ACC112 (cell line): ENCODE data around the gene ZFR.
"Not testable (repeated sequence)": the region's sequence is repeated elsewhere in the genome, so short reads cannot be mapped to it uniquely, and the experiment has no call there.

ENCODE experiments used
- H2AFZ ChIP-seq: fragments of 200-600 bp; sonication (generic); one replicate; pipeline ENCODE4 v1.6.0; 2017; ENCODE audit warnings: antibody characterized with exemption, low read length; ENCODE audit not compliant: unreplicated experiment
- H3K27ac ChIP-seq: fragments of 200-600 bp; sonication (generic); 2 replicates; pipeline ENCODE4 v1.5.1; 2014; ENCODE audit warnings: low read depth, mild to moderate bottlenecking, antibody characterized with exemption, low read length, moderate library complexity
- H3K27me3 ChIP-seq: fragments of 200-600 bp; sonication (generic); 2 replicates; pipeline ENCODE4 v1.6.1; 2014; ENCODE audit warnings: mild to moderate bottlenecking, antibody characterized with exemption, low read length, moderate library complexity, mixed read lengths; ENCODE audit not compliant: insufficient read depth
- H3K36me3 ChIP-seq: fragments of 200-600 bp; sonication (generic); 2 replicates; pipeline ENCODE4 v1.6.1; 2016; ENCODE audit warnings: mild to moderate bottlenecking, antibody characterized with exemption, low read length, moderate library complexity, mixed read lengths; ENCODE audit not compliant: insufficient read depth
- H3K4me1 ChIP-seq: fragments of 200-600 bp; sonication (generic); one replicate; pipeline ENCODE4 v1.6.1; 2016; ENCODE audit warnings: low read length, mixed read lengths; ENCODE audit not compliant: insufficient read depth, unreplicated experiment, control insufficient read depth
- H3K4me3 ChIP-seq: fragments of 200-600 bp; sonication (generic); 2 replicates; pipeline ENCODE4 v1.5.1; 2014; ENCODE audit warnings: mild to moderate bottlenecking, low read depth, low read length
- H3K79me2 ChIP-seq: fragments of 200-600 bp; sonication (generic); one replicate; pipeline ENCODE4 v1.6.0; 2016; ENCODE audit warnings: low read length; ENCODE audit not compliant: control insufficient read depth, unreplicated experiment, insufficient read depth

The ZFR gene

GRCh38 chr5:32384621-32385020 is 59.9 kb downstream of the ZFR start:
- Histone ChIP-seq H3K27me3 (no peaks in the 10 kb centered on the region), H3K4me3 (no peak overlapping the region), H3K36me3 (peaks cover 57% of the 10 kb centered on the region), H3K27ac (no peak overlapping the region), H2AFZ (no peak overlapping the region), H3K4me1 (peaks cover 21% of the 10 kb centered on the region), H3K79me2 (peaks cover 4% of the 10 kb centered on the region)

GRCh38 chr5:32383586-32383985 is 61.0 kb downstream of the ZFR start:
- H3K4me1 ChIP-seq: peaks cover 16% of the 10 kb centered on the region
- H3K27ac ChIP-seq: no peak overlapping the region
- H3K27me3 ChIP-seq: no peaks in the 10 kb centered on the region
- H2AFZ ChIP-seq: no peak overlapping the region
- peaks cover 56% of the 10 kb centered on the region for H3K36me3 ChIP-seq
- H3K79me2 ChIP-seq: peaks cover 4% of the 10 kb centered on the region
- H3K4me3 ChIP-seq: no peak overlapping the region

- H3K27ac ChIP-seq: no peak overlapping the region
- no peak overlapping the region for H2AFZ ChIP-seq
- peaks cover 11% of the 10 kb centered on the region for H3K4me1 ChIP-seq
- H3K4me3 ChIP-seq: no peak overlapping the region
- peaks cover 54% of the 10 kb centered on the region for H3K36me3 ChIP-seq
- no peaks in the 10 kb centered on the region for H3K27me3 ChIP-seq
- H3K79me2 ChIP-seq: peaks cover 4% of the 10 kb centered on the region
These were observed 61.5 kb downstream of the ZFR start for GRCh38 chr5:32383065-32383464.

- Histone ChIP-seq H3K4me3 (no peak overlapping the region), H3K79me2 (no peaks in the 10 kb centered on the region), H3K4me1 (no peaks in the 10 kb centered on the region), H3K27me3 (no peaks in the 10 kb centered on the region), H3K36me3 (peaks cover 31% of the 10 kb centered on the region), H3K27ac (no peak overlapping the region), H2AFZ (no peak overlapping the region)
These were observed 65.1 kb downstream of the ZFR start for GRCh38 chr5:32379421-32379820.

GRCh38 chr5:32378966-32379365 is 65.6 kb downstream of the ZFR start:
- no peak overlapping the region for H2AFZ ChIP-seq
- no peaks in the 10 kb centered on the region for H3K4me1 ChIP-seq
- no peaks in the 10 kb centered on the region for H3K79me2 ChIP-seq
- no peaks in the 10 kb centered on the region for H3K27me3 ChIP-seq
- peaks cover 31% of the 10 kb centered on the region for H3K36me3 ChIP-seq
- H3K4me3 ChIP-seq: no peak overlapping the region
- H3K27ac ChIP-seq: no peak overlapping the region

GRCh38 chr5:32369542-32370155 is 74.9 kb downstream of the ZFR start:
- Histone ChIP-seq H3K36me3 (peaks cover 18% of the 10 kb centered on the region; the same call in 1 of the 2 replicates), H3K27ac (no peak overlapping the region), H2AFZ (no peak overlapping the region), H3K4me1 (no peaks in the 10 kb centered on the region), H3K79me2 (no peaks in the 10 kb centered on the region), H3K4me3 (no peak overlapping the region), H3K27me3 (no peaks in the 10 kb centered on the region)

GRCh38 chr5:32369032-32369431 is 75.5 kb downstream of the ZFR start:
- Histone ChIP-seq H3K4me1 (no peaks in the 10 kb centered on the region), H2AFZ (no peak overlapping the region), H3K4me3 (no peak overlapping the region), H3K27ac (no peak overlapping the region), H3K79me2 (no peaks in the 10 kb centered on the region), H3K27me3 (no peaks in the 10 kb centered on the region), H3K36me3 (peaks cover 17% of the 10 kb centered on the region; the same call in 1 of the 2 replicates)

- H3K27ac ChIP-seq, H2AFZ ChIP-seq, H3K4me3 ChIP-seq, H3K4me1 ChIP-seq, H3K79me2 ChIP-seq, H3K27me3 ChIP-seq: not testable (repeated sequence)
- peaks cover 18% of the 10 kb centered on the region for H3K36me3 ChIP-seq
These were observed 77.3 kb downstream of the ZFR start for GRCh38 chr5:32367271-32367670.

- Histone ChIP-seq H3K4me3 (no peak overlapping the region), H3K36me3 (peaks cover 20% of the 10 kb centered on the region), H2AFZ (no peak overlapping the region), H3K4me1 (no peaks in the 10 kb centered on the region), H3K27ac (no peak overlapping the region), H3K27me3 (no peaks in the 10 kb centered on the region), H3K79me2 (no peaks in the 10 kb centered on the region)
These were observed 78.9 kb downstream of the ZFR start for GRCh38 chr5:32365623-32366022.

- no peaks in the 10 kb centered on the region for H3K27me3 ChIP-seq
- peaks cover 16% of the 10 kb centered on the region for H3K36me3 ChIP-seq
- H2AFZ ChIP-seq: no peak overlapping the region
- no peak overlapping the region for H3K4me3 ChIP-seq
- H3K4me1 ChIP-seq: no peaks in the 10 kb centered on the region
- H3K79me2 ChIP-seq: no peaks in the 10 kb centered on the region
- H3K27ac ChIP-seq: no peak overlapping the region
These were observed 81.5 kb downstream of the ZFR start for GRCh38 chr5:32363030-32363429.

GRCh38 chr5:32362527-32362926 is 82.0 kb downstream of the ZFR start:
- Histone ChIP-seq H3K79me2 (no peaks in the 10 kb centered on the region), H3K27ac (no peak overlapping the region), H3K27me3 (no peaks in the 10 kb centered on the region), H3K4me1 (no peaks in the 10 kb centered on the region), H3K4me3 (no peak overlapping the region), H3K36me3 (peaks cover 16% of the 10 kb centered on the region), H2AFZ (no peak overlapping the region)
